GM19397 (cell line): Measurements from ENCODE around the gene RPTOR.
"Not testable (repeated sequence)": the region's sequence is repeated elsewhere in the genome, so short reads cannot be mapped to it uniquely, and the experiment has no call there.

ENCODE experiments used
- ATAC-seq: cut with Tn5 transposase; IDR thresholded peaks from one replicate; pipeline ENCODE4 v1.9.1; 2021; ENCODE audit warnings: mild to moderate bottlenecking, moderate library complexity; ENCODE audit not compliant: unreplicated experiment

RPTOR gene

DNA sequence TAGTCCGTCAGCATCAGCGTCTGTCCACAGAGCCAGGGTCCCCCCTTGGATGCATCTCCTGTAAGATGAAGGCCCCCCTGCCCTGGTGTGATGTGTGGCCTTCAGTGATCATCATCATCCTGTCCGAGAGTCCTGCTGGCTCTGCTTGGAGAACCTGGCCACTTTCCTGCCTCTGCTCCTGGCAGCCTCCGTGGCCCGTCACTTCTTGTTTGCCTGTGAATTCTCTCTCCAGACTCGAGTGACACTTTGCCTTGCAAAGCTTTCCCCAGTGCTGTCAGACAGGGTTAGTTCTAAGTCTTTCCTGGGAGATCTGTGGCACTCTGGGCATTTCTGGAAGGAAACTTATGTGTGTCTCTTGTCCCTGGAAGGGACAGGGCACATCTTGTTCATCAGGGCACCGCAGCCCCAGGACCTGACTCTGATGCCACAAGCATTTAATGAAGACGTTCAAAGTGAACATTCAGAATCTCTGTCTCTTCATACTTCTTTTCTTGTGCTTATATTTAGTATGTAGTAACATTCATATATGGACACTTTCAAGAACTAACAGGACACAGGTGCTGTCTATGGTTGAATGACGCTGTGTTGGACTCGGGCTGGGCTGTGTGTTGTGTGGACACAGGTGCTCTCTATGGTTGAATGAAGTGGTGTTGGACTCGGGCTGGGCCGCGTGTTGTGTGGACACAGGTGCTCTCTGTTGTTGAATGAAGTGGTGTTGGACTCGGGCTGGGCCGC, 68.5 kb downstream of the RPTOR start:
- ATAC-seq: no peak

- no peak for ATAC-seq
Measured at GRCh38 chr17:80613732-80614071, 69.1 kb downstream of the RPTOR start.

DNA sequence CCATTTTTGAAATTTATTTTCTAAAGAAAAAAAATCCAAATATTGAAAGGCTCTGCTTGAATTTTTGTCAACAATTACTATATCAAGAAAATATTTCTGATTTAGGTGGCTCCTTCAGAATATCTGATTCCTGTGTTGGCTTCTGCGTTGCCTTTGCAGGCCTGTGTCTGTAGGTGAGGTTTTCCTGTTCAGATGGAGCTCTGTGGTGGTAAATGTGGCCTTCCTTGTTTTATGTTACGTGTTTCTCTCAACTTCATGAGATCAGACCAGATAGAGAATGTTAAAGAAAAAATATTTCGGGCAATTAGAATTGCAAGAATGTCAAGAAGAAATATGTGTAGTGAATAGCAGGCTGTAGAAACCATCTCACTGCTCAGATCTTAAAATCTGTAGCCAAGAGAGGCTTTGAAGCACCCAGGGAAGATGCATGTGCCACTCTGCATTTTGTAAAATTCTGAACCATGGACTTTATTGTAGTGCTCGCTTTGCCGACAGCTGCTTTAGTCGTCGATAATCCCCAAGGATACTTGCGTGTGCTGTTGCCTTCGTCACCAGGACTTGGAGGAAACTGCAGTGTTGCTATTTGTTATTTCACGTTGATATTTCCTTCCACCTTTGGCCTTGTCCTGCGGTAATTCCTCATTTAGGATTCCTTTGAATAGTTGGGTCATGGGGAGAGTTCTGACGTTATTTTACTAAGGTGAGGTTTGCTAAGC, 69.9 kb downstream of the RPTOR start:
- no peak for ATAC-seq

GRCh38 chr17:80615376-80615775, 70.7 kb downstream of the RPTOR start:
- no peak for ATAC-seq

DNA sequence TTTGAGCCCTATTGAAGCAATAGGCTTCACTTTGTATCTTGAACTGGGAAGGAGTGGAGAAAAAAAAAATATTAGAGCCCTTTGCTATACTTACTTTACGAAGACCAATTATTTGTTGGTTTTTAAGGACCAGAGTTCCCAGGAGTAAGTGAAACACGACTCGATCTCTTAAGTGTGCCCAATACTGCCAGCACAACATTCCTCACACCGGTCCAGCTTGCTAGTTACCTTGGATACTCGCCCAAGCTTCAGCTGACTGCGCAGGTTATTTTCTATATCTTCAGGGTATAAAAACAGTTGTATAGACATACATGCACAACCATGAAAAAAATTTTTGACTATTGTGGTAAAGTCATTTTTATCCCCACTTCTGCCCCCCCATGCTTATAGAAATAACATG, 72.1 kb downstream of the RPTOR start:
- ATAC-seq: no peak

- no peak for ATAC-seq
Measured at GRCh38 chr17:80618304-80618703, 73.7 kb downstream of the RPTOR start.

GRCh38 chr17:80619535-80620235, 75.0 kb downstream of the RPTOR start:
- ATAC-seq: no peak

DNA sequence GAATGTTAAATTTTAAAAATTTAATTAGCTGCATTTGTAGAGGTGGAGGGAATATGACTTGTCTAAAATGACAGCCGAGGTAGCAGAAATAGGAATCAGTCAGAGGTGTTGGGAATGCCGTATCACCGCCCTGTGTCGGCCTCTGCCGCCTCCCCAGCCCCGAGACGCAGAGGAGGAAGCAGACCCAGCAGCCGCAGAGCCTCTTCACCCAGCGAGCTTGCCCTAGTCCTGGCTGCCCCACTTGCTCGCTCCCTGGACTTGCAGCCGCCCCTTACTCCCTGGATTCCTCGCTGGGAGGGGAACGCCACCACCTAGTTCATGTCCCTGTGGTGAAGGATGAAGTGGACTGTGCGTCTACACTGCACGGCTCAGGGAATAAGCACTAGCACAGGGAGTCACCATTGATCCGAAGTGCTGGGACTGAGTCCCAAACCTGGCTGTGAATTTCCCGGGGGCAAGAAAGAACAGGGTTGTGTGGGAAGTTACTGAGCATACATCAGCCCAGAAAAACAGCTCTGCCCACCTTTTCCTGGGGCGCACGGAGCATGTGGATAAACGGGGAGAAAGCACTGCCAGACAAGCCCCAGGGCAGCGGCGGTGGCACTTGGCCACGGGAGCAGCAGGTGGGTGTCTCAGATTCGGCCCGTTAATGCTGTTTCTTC, 76.8 kb downstream of the RPTOR start:
- no peak for ATAC-seq

GRCh38 chr17:80621997-80622357, 77.3 kb downstream of the RPTOR start:
- ATAC-seq: no peak

- ATAC-seq: no peak
Measured at GRCh38 chr17:80624864-80625263, 80.2 kb downstream of the RPTOR start.

GRCh38 chr17:80625627-80626026, 81.0 kb downstream of the RPTOR start:
- ATAC-seq: no peak

DNA sequence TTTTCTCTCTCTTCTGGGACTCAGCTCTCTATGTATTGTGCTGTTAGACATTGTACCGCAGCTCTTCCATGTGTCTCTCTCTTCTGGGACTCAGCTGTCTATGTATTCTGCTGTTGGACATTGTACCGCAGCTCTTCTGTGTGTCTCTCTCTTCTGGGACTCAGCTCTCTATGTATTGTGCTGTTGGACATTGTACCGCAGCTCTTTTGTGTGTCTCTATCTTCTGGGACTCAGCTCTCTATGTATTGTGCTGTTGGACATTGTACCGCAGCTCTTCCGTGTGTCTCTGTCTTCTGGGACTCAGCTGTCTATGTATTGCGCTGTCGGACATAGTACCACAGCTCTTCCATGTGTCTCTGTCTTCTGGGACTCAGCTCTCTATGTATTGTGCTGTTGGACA, 84.2 kb downstream of the RPTOR start:
- ATAC-seq: not testable (repeated sequence)

GRCh38 chr17:80629298-80630028, 84.8 kb downstream of the RPTOR start:
- no peak for ATAC-seq

GRCh38 chr17:80630560-80631120, 86.0 kb downstream of the RPTOR start:
- no peak for ATAC-seq

DNA sequence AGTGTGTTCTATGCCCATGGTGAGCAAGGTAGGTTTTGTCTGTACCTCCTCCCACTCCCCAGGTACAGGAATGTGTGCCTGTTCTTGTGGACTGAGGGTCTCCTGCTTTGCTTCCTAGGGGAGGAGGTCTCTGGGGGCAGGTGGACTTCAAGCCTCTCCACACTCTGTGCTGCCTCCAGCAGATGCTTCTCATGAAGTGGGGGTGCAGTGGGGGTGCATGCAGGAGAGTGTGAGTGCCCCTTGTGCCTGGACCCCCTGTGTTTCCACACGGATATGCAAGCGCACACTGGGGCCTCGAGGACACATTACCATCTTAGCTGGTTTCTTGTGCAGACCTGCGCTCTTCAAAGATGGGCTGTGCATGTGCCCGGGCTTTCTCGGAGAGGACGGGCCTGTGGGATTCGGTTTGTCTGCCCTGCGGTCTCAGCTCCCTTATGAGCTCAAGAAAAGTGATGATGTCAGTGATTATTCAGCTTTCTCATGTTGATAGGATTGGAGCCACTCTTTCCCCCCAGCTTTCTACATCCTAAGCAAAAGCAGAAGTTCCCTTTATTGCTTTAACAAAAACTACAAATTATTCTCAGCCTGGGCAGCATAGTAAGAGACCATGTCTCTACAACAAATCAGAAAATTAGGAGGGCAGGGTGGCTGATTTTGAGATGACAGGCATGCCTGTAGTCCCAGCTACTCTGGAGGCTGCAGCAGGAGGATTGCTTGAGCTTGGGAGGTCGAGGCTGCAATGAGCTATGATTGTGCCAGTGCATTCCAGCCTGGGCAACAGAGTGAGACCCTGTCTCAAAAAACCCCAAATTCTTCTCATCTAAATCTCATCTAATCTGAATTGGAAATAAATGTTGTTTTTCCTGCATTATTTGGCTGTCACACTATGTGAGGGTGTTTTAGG, 86.8 kb downstream of the RPTOR start:
- ATAC-seq: no peak

- ATAC-seq: no peak
Measured at GRCh38 chr17:80632046-80632581, 87.5 kb downstream of the RPTOR start.

- ATAC-seq: no peak
Measured at GRCh38 chr17:80633207-80633606, 88.6 kb downstream of the RPTOR start.

- ATAC-seq: no peak
Measured at GRCh38 chr17:80633994-80634566, 89.4 kb downstream of the RPTOR start.
